Activated T-cell treated with anti-CD3 and anti-CD28 coated beads, Interleukin-2, amount 50 U/mL, for 72 hours (primary cell): Measurements from ENCODE around the gene RNASEH2B. TPM values are rescaled to one million over a fixed set of nuclear protein-coding genes. Genes with fewer than 3 reads are reported as not detected.

ENCODE experiments used
- ATAC-seq, 2 donors: fragments of 150-1000 bp; cut with Tn5 transposase; replicated peaks in 1 of 2; 2 replicates each; pipeline ENCODE4 v1.10.0; 2021; ENCODE audit warnings: moderate library complexity in 2 of 2, mild to moderate bottlenecking in 1 of 2
- DNase-seq, 2 donors: peaks; one replicate each; pipeline ENCODE4 v3.0.0; 2021 to 2022; ENCODE audit warnings: mixed read lengths in 1 of 2
- H3K27ac Mint-ChIP-seq: one replicate; pipeline ENCODE4 v1.8.0; 2022; ENCODE audit warnings: mild to moderate bottlenecking, moderate library complexity, mixed read lengths
- H3K27me3 Mint-ChIP-seq: one replicate; pipeline ENCODE4 v1.8.0; 2022; ENCODE audit warnings: low read depth, mixed read lengths
- H3K36me3 Mint-ChIP-seq, 2 donors: one replicate each; pipeline ENCODE4 v1.8.0; 2022; ENCODE audit warnings: mixed read lengths in 2 of 2, mild to moderate bottlenecking in 1 of 2; ENCODE audit not compliant: insufficient read depth in 2 of 2
- H3K4me1 Mint-ChIP-seq: one replicate; pipeline ENCODE4 v1.8.0; 2022; ENCODE audit warnings: low read depth, mixed read lengths
- H3K4me3 Mint-ChIP-seq, 2 donors: one replicate each; pipeline ENCODE4 v1.8.0; 2022; ENCODE audit warnings: mild to moderate bottlenecking in 2 of 2, mixed read lengths in 2 of 2, moderate library complexity in 2 of 2
- H3K9me3 Mint-ChIP-seq, 2 donors: one replicate each; pipeline ENCODE4 v1.8.0; 2022; ENCODE audit warnings: mixed read lengths in 2 of 2
- total RNA-seq, 2 donors: library from RNA; stranded (reverse); gene quantifications; one replicate each; pipeline ENCODE4 v1.2.3, GENCODE V29; 2022

RNASEH2B gene
- total RNA-seq: 10 to 100 TPM; 63.7 to 86.5 TPM

GRCh38 chr13:50909605-50910484 lies at the start of gene RNASEH2B:
Gene RNASEH2B (plus strand): TSS chr13:50909791. CDS start chr13:50910077, 286 bp downstream.
- peak; percentile 88 to 89 for ATAC-seq

GRCh38 chr13:50864492-50864891 lies 45.1 kb upstream of the RNASEH2B start:
- Mint-ChIP-seq H3K36me3 (peaks cover 0 to 2% of the 10 kb centered on the region in 2 donors), H3K27ac (no peak overlapping the region), H3K27me3 (no peaks in the 10 kb centered on the region), H3K4me1 (peaks cover 4% of the 10 kb centered on the region), H3K9me3 (peaks cover 0 to 2% of the 10 kb centered on the region in 2 donors), H3K4me3 (no peak overlapping the region)
- ATAC-seq: no peak
- DNase-seq: no peak

More at GRCh38 chr13:50909605-50910484, at the start of gene RNASEH2B:
- no peaks in the 10 kb centered on the region for H3K9me3 Mint-ChIP-seq
- peaks cover 25% of the 10 kb centered on the region for H3K4me1 Mint-ChIP-seq
- no peaks in the 10 kb centered on the region for H3K36me3 Mint-ChIP-seq
- H3K27ac Mint-ChIP-seq: peak within 1 kb of the TSS; percentile 91
- H3K4me3 Mint-ChIP-seq: peak within 1 kb of the TSS; percentile 92 to 95
- H3K27me3 Mint-ChIP-seq: no peaks in the 10 kb centered on the region
- peak; percentile 76 to 86 for DNase-seq

- no peak for ATAC-seq
- Mint-ChIP-seq H3K27ac (no peak overlapping the region), H3K4me3 (no peak overlapping the region), H3K9me3 (no peaks in the 10 kb centered on the region), H3K36me3 (no peaks in the 10 kb centered on the region), H3K4me1 (peaks cover 4% of the 10 kb centered on the region), H3K27me3 (no peaks in the 10 kb centered on the region)
- no peak for DNase-seq
These were observed 42.6 kb upstream of the RNASEH2B start for GRCh38 chr13:50866817-50867636.

GRCh38 chr13:50867637-50867945 lies 42.0 kb upstream of the RNASEH2B start:
- Mint-ChIP-seq H3K27ac (no peak overlapping the region), H3K4me3 (no peak overlapping the region), H3K36me3 (no peaks in the 10 kb centered on the region), H3K4me1 (peaks cover 4% of the 10 kb centered on the region), H3K27me3 (no peaks in the 10 kb centered on the region), H3K9me3 (no peaks in the 10 kb centered on the region)
- DNase-seq: no peak
- no peak for ATAC-seq

GRCh38 chr13:50871405-50871804 lies 38.2 kb upstream of the RNASEH2B start:
- peaks cover 4% of the 10 kb centered on the region for H3K4me1 Mint-ChIP-seq
- no peak overlapping the region for H3K4me3 Mint-ChIP-seq
- DNase-seq (no peak), ATAC-seq (no peak)
- H3K27me3 Mint-ChIP-seq: no peaks in the 10 kb centered on the region
- no peak overlapping the region for H3K27ac Mint-ChIP-seq
- H3K36me3 Mint-ChIP-seq: no peaks in the 10 kb centered on the region
- H3K9me3 Mint-ChIP-seq: no peaks in the 10 kb centered on the region

- no peaks in the 10 kb centered on the region for H3K27me3 Mint-ChIP-seq
- no peaks in the 10 kb centered on the region for H3K36me3 Mint-ChIP-seq
- H3K4me1 Mint-ChIP-seq: no peaks in the 10 kb centered on the region
- no peak overlapping the region for H3K4me3 Mint-ChIP-seq
- no peak overlapping the region for H3K27ac Mint-ChIP-seq
- DNase-seq: no peak
- no peaks in the 10 kb centered on the region for H3K9me3 Mint-ChIP-seq
- ATAC-seq: no peak
These were observed 36.1 kb upstream of the RNASEH2B start for GRCh38 chr13:50873467-50873866.

GRCh38 chr13:50873991-50874390 lies 35.6 kb upstream of the RNASEH2B start:
- no peak for DNase-seq
- no peaks in the 10 kb centered on the region for H3K36me3 Mint-ChIP-seq
- H3K27ac Mint-ChIP-seq: no peak overlapping the region
- no peaks in the 10 kb centered on the region for H3K4me1 Mint-ChIP-seq
- ATAC-seq: no peak
- no peaks in the 10 kb centered on the region for H3K9me3 Mint-ChIP-seq
- no peaks in the 10 kb centered on the region for H3K27me3 Mint-ChIP-seq
- H3K4me3 Mint-ChIP-seq: no peak overlapping the region

- Mint-ChIP-seq H3K9me3 (peaks cover 0 to 3% of the 10 kb centered on the region in 2 donors), H3K36me3 (no peaks in the 10 kb centered on the region), H3K4me3 (no peak overlapping the region), H3K27ac (no peak overlapping the region), H3K4me1 (no peaks in the 10 kb centered on the region), H3K27me3 (no peaks in the 10 kb centered on the region)
- DNase-seq (no peak), ATAC-seq (no peak)
These were observed 26.7 kb upstream of the RNASEH2B start for GRCh38 chr13:50882816-50883435.

- DNase-seq: no peak
- H3K27me3 Mint-ChIP-seq: no peaks in the 10 kb centered on the region
- no peak overlapping the region for H3K27ac Mint-ChIP-seq
- no peak overlapping the region for H3K4me3 Mint-ChIP-seq
- no peak for ATAC-seq
- H3K4me1 Mint-ChIP-seq: no peaks in the 10 kb centered on the region
- no peaks in the 10 kb centered on the region for H3K36me3 Mint-ChIP-seq
- peaks cover 0 to 3% of the 10 kb centered on the region in 2 donors for H3K9me3 Mint-ChIP-seq
These were observed 25.9 kb upstream of the RNASEH2B start for GRCh38 chr13:50883728-50884127.

- H3K27me3 Mint-ChIP-seq: no peaks in the 10 kb centered on the region
- H3K4me1 Mint-ChIP-seq: no peaks in the 10 kb centered on the region
- H3K36me3 Mint-ChIP-seq: no peaks in the 10 kb centered on the region
- no peak overlapping the region for H3K4me3 Mint-ChIP-seq
- no peak for DNase-seq
- H3K27ac Mint-ChIP-seq: no peak overlapping the region
- H3K9me3 Mint-ChIP-seq: peaks cover 0 to 3% of the 10 kb centered on the region in 2 donors
- ATAC-seq: no peak
These were observed 25.3 kb upstream of the RNASEH2B start for GRCh38 chr13:50884265-50884664.

GRCh38 chr13:50887151-50887550 lies 22.4 kb upstream of the RNASEH2B start:
- Mint-ChIP-seq H3K27me3 (no peaks in the 10 kb centered on the region), H3K4me3 (no peak overlapping the region), H3K4me1 (peaks cover 14% of the 10 kb centered on the region), H3K36me3 (no peaks in the 10 kb centered on the region), H3K27ac (no peak overlapping the region), H3K9me3 (peaks cover 0 to 3% of the 10 kb centered on the region in 2 donors)
- ATAC-seq: no peak
- no peak for DNase-seq

- ATAC-seq (peak in 1 of 2 donors; percentile 51), DNase-seq (no peak)
- H3K4me3 Mint-ChIP-seq: no peak overlapping the region
- H3K27me3 Mint-ChIP-seq: no peaks in the 10 kb centered on the region
- no peak overlapping the region for H3K27ac Mint-ChIP-seq
- no peaks in the 10 kb centered on the region for H3K9me3 Mint-ChIP-seq
- peaks cover 27% of the 10 kb centered on the region for H3K4me1 Mint-ChIP-seq
- H3K36me3 Mint-ChIP-seq: no peaks in the 10 kb centered on the region
These were observed 21.2 kb upstream of the RNASEH2B start for GRCh38 chr13:50888362-50888761.

GRCh38 chr13:50889317-50889716 lies 20.3 kb upstream of the RNASEH2B start:
- Mint-ChIP-seq H3K4me3 (no peak overlapping the region), H3K9me3 (no peaks in the 10 kb centered on the region), H3K4me1 (peaks cover 36% of the 10 kb centered on the region), H3K27ac (no peak overlapping the region), H3K36me3 (peaks cover 0 to 2% of the 10 kb centered on the region in 2 donors), H3K27me3 (no peaks in the 10 kb centered on the region)
- ATAC-seq (no peak), DNase-seq (no peak)
